Measurements from ENCODE around the gene BMS1. TPM values are rescaled to one million over a fixed set of nuclear protein-coding genes. Genes with fewer than 3 reads are reported as not detected.
"Not testable (repeated sequence)": the region's sequence is repeated elsewhere in the genome, so short reads cannot be mapped to it uniquely, and the experiment has no call there.

BMS1 gene
- total RNA-seq, 4 donors from 2014 or later: 11.6 to 14.9 (median 14.2) TPM

DNA sequence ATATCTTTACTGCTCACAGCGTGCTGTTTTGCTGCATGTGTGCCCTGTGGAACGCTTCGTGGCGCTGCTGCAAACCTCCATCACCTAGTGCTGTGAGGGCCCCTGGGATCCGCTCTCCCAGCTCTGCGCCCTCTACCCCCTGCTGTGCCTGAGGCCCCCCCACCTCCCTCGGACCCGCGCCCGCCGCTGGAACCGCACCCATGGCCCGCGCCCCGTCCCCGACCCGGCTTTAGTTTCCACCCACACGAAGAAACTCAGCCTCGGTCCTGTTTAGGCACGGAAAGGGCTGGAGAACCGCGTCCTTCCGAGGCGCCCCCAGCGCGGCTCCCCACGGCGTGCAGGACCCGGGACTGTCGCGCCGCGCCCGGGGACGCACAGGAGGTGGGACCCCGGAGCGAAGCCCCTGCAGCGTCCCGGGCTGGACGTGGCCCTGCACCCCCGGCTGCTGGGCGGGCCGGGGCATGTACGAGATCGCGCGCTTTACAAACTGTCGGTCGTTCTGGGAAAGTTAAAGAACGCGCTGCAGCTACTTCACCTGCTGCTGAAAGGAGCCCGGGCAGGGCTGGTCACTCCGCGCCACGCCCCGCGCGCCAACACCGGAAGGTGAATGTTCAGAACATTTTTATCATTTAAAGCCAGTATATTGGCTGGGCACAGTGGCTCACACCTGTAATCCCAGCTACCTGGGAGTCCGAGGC lies 54.3 kb downstream of the BMS1 start:
- no peak overlapping the region for H3K27ac ChIP-seq
- H3K9me3 ChIP-seq: no peaks in the 10 kb centered on the region
- no peak for DNase-seq (ENCODE audit: low spot score in 2 of 2)
- H3K4me1 ChIP-seq: peaks cover 0 to 7% (median 0%) of the 10 kb centered on the region in 4 donors
- TF ChIP-seq POLR2A (IDR thresholded peaks at IDR 0.05): no peak
- TF ChIP-seq, protein P1, sequence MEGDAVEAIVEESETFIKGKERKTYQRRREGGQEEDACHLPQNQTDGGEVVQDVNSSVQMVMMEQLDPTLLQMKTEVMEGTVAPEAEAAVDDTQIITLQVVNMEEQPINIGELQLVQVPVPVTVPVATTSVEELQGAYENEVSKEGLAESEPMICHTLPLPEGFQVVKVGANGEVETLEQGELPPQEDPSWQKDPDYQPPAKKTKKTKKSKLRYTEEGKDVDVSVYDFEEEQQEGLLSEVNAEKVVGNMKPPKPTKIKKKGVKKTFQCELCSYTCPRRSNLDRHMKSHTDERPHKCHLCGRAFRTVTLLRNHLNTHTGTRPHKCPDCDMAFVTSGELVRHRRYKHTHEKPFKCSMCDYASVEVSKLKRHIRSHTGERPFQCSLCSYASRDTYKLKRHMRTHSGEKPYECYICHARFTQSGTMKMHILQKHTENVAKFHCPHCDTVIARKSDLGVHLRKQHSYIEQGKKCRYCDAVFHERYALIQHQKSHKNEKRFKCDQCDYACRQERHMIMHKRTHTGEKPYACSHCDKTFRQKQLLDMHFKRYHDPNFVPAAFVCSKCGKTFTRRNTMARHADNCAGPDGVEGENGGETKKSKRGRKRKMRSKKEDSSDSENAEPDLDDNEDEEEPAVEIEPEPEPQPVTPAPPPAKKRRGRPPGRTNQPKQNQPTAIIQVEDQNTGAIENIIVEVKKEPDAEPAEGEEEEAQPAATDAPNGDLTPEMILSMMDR (IDR thresholded peaks at IDR 0.05): no peak
- no peak for TF ChIP-seq EP300 (IDR thresholded peaks at IDR 0.05)
- peaks cover 0 to 8% (median 0%) of the 10 kb centered on the region in 3 donors for H3K36me3 ChIP-seq
- peak overlapping the region; percentile 6 to 35 (median 20) for H3K4me3 ChIP-seq
- 4 to 7% methylated on average over 39 to 60 of the region's 60 CpGs for WGBS, 2 donors
- H3K27me3 ChIP-seq: peaks cover 0 to 25% of the 10 kb centered on the region in 2 donors

DNA sequence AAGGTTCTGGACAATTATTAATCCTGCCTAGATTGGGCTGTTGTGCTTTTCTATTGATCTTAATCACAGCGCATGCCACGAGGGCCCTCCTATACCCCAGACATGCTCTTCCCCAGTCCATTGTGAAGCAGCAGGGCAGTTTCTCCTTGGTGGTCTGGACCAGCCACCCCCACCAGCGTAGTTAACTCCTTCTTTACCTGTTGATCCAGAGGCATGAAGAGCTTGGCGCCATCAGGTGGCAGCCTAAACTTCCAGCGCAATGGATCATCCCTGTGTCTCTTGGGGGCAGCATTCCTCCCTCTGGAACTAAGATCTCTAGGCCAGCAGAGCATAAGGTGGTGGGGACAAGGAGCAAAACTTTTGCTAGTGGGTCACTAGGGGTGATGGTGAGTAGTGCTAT lies 62.2 kb downstream of the BMS1 start:
- 13 to 18% methylated on average over 5 of the region's 5 CpGs for WGBS, 2 donors
- H3K27ac ChIP-seq; H3K4me3 ChIP-seq; DNase-seq (ENCODE audit: low spot score in 2 of 2); H3K27me3 ChIP-seq; H3K36me3 ChIP-seq; H3K4me1 ChIP-seq: not testable (repeated sequence)
- peaks cover 0 to 15% (median 0%) of the 10 kb centered on the region in 4 donors for H3K9me3 ChIP-seq

DNA sequence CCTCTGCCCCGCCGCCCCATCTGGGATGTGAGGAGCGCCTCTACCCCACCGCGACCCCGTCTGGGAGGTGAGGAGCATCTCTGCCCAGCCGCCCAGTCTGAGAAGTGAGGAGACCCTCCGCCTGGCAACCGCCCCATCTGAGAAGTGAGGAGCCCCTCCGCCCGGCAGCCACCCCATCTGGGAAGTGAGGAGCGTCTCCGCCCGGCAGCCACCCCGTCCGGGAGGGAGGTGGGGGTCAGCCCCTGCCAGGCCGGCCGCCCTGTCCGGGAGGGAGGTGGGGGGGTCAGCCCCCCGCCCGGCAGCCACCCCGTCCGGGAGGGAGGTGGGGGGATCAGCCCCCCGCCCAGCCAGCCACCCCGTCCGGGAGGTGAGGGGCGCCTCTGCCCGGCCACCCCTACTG lies 64.7 kb downstream of the BMS1 start:
- H3K27me3 ChIP-seq; H3K4me1 ChIP-seq; DNase-seq (ENCODE audit: low spot score in 2 of 2); H3K36me3 ChIP-seq; H3K27ac ChIP-seq; H3K4me3 ChIP-seq: not testable (repeated sequence)
- peaks cover 0 to 15% (median 0%) of the 10 kb centered on the region in 4 donors for H3K9me3 ChIP-seq
- whole genome bisulfite sequencing, 2 donors: 88 to 93% methylated on average over 10 to 16 of the region's 28 CpGs

DNA sequence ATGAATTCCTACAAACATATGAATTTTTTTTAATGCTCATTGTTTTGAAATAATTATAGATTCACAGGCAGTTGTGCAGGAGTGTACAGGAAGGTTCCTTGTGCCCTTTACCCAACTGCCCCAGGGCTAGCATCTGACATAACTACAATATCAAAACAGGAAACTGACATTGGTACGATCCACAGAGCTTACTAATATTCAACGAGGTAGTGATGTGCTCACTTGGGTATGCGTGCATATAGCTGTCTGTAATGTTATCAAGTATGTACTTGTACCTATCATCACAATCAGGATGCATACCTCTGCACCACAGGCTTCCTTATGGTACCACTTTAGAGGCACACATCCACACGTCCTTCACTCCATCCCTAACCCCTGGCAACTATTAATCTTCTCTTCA lies 68.3 kb downstream of the BMS1 start:
- H3K9me3 ChIP-seq: peaks cover 0 to 15% (median 0%) of the 10 kb centered on the region in 4 donors

DNA sequence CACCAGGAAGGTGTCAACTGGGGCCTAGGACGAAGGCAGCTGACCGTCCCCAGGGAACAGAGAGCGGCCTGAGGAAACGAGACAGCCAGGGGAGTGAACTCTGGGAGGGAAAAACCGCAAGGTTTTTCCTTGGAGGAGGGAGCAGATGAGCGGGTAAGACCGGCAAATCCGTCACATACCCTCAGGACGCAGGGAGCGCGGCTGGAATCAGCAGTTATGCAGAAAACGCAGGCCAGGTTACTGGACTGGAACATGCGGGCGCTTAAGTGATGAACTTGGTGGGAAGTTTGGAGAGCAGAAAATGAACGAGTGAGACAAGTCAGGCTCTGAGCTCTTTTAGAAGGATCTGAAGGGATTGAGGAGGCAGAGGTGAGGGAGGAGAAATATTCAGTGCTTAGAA lies 76.7 kb downstream of the BMS1 start:
- 33 to 55% methylated on average over 15 of the region's 15 CpGs for WGBS, 2 donors
- TF ChIP-seq EP300 (IDR thresholded peaks at IDR 0.05): no peak
- TF ChIP-seq POLR2A (IDR thresholded peaks at IDR 0.05): no peak
- TF ChIP-seq, protein P1 (IDR thresholded peaks at IDR 0.05): no peak

More for the DNA sequence above, 68.3 kb downstream of the BMS1 start:
- Histone ChIP-seq H3K4me3 (no peak overlapping the region), H3K4me1 (no peaks in the 10 kb centered on the region), H3K27me3 (no peaks in the 10 kb centered on the region), H3K36me3 (no peaks in the 10 kb centered on the region), H3K27ac (no peak overlapping the region)
- no peak for DNase-seq (ENCODE audit: low spot score in 2 of 2)
- TF ChIP-seq, protein P1 (IDR thresholded peaks at IDR 0.05): no peak
- TF ChIP-seq EP300 (IDR thresholded peaks at IDR 0.05): no peak
- no peak for TF ChIP-seq POLR2A (IDR thresholded peaks at IDR 0.05)
- WGBS, 2 donors: 62 to 75% methylated on average over 4 of the region's 4 CpGs

DNA sequence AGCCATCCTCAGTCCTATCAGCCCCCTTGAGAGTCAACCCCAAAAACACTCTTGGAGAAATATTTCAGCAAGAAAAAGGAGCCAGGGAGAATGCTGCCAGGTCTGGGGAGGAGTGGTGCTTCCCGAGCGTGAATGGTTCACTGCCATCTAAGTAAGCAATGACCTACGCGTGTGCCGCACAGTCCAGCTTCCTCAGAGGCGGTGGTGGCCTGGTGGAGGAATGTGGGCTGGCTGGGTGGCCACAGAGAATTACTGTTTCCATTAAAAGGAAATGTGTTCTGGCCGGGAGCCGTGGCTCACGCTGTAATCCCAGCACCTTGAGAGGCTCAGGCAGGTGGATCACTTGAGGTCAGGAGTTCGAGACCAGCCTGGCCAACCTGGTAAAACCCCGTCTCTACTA lies 77.4 kb downstream of the BMS1 start:
- peaks cover 0 to 42% of the 10 kb centered on the region in 2 donors for H3K27me3 ChIP-seq
- 68 to 77% methylated on average over 11 of the region's 11 CpGs for WGBS, 2 donors
- H3K4me1 ChIP-seq: not testable (repeated sequence)

More for the DNA sequence above, 76.7 kb downstream of the BMS1 start:
- no peaks in the 10 kb centered on the region for H3K36me3 ChIP-seq
- no peak overlapping the region for H3K4me3 ChIP-seq
- H3K4me1 ChIP-seq: no peaks in the 10 kb centered on the region
- peaks cover 0 to 36% of the 10 kb centered on the region in 2 donors for H3K27me3 ChIP-seq
- H3K9me3 ChIP-seq: no peaks in the 10 kb centered on the region
- H3K27ac ChIP-seq: no peak overlapping the region
- no peak for DNase-seq (ENCODE audit: low spot score in 2 of 2)

DNA sequence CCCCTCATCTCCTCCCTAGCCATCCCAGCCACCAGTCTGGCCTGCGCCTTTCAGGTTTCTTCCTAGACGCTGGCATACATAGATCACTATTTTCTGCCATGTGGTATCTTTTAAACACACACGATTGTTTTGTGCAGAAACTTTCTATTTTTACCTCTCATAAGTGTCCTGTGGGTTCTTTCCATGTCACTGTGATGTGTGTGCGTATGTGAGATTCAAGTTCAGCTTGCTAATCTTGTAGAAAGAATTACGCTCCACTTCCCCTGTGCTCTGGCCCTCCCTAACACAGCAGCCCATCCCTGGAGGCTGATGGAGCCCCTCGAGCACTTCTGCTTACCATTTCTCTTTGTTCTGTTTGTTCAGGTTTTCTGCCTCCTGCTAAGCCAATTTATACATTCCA lies 80.2 kb downstream of the BMS1 start:
- peaks cover 0 to 57% of the 10 kb centered on the region in 2 donors for H3K27me3 ChIP-seq
- peaks cover 0 to 14% (median 2%) of the 10 kb centered on the region in 4 donors for H3K4me1 ChIP-seq
- 58 to 61% methylated on average over 6 of the region's 6 CpGs for WGBS, 2 donors
- H3K4me3 ChIP-seq; DNase-seq (ENCODE audit: low spot score in 2 of 2); H3K9me3 ChIP-seq; H3K36me3 ChIP-seq; H3K27ac ChIP-seq: not testable (repeated sequence)

More for the DNA sequence above, 77.4 kb downstream of the BMS1 start:
- DNase-seq (ENCODE audit: low spot score in 2 of 2); H3K27ac ChIP-seq; H3K4me3 ChIP-seq; H3K36me3 ChIP-seq; H3K9me3 ChIP-seq: not testable (repeated sequence)
